GM18951 (cell line): Measurements from ENCODE around the gene IVL.

Source experiments
- POLR2A ChIP-seq: IDR thresholded peaks from 4 replicates; pipeline ENCODE4 v1.6.1; 2011; ENCODE audit warnings: mild to moderate bottlenecking; ENCODE audit not compliant: insufficient read length, insufficient read depth; ENCODE audit errors: extremely low read depth
- in situ Hi-C: fragments of 300-500 bp; cut with MboI; formaldehyde crosslinking; loops from one replicate; pipeline ENCODE4 v1.12.0; 2022; ENCODE audit warnings: low sequenced_read_pairs, mixed read lengths, inconsistent platforms; ENCODE audit not compliant: unreplicated experiment

IVL gene

DNA sequence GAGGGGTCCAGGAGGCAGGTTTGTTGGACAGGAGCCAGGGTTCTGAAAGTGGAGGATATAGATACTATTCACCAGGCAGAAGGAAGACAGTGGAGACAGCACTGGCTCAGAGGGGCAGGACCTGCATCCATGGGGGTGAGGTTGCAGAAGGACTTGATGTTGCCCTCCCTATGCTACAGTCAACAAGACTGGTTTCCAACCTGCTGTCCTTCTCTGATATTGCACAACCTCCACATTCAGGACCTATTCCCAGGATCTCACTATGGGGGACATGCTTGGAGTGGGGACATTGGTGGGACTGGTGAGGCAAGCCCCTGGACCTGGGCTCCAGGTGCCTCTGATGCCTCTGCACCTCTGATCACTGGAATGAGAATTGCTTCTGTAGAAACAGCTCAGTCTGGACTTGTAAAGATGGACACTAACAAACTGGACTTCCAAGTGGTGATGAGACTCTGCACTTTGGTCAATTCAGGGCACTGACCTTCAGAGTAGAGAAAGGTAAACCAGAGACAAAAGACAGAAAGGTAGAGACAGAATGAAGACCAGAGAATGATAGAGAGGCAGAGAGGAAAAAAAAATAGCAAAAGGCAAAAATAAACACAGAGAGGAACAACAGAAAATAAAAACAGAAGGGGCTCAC is 28.7 kb upstream of the IVL start:
- no peak for TF ChIP-seq POLR2A
- in situ Hi-C loops, result no loop called here

GRCh38 chr1:152880316-152880715 is 28.0 kb upstream of the IVL start:
- in situ Hi-C loops, result no loop called here
- no peak for TF ChIP-seq POLR2A

GRCh38 chr1:152880907-152881306 is 27.4 kb upstream of the IVL start:
- TF ChIP-seq POLR2A, result no peak
- in situ Hi-C loops, result no loop called here

DNA sequence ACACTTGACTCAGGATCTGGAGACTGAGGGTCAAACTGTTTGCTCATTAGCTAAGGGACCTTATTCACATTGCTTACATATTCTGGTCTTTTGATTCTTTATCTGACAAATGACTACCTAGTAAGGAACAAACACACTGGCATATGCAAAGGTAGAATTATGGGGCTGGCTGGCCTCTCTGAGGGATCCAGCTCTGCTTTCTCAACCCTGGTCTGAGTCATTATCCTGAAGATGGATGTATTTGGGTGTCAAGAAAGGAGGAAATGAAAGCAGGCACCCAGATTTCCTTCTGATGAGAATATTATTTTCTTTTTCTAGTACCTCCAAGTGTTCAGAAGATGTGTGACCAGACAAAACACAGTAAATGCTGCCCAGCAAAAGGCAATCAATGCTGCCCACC is 24.3 kb upstream of the IVL start:
- in situ Hi-C loops, result no loop called here
- no peak for TF ChIP-seq POLR2A

- TF ChIP-seq POLR2A, result no peak
- in situ Hi-C loops, result no loop called here
Observed at GRCh38 chr1:152884506-152884905, 23.8 kb upstream of the IVL start.

GRCh38 chr1:152884966-152885624 is 23.3 kb upstream of the IVL start:
- no peak for TF ChIP-seq POLR2A
- in situ Hi-C loops, result no loop called here

DNA sequence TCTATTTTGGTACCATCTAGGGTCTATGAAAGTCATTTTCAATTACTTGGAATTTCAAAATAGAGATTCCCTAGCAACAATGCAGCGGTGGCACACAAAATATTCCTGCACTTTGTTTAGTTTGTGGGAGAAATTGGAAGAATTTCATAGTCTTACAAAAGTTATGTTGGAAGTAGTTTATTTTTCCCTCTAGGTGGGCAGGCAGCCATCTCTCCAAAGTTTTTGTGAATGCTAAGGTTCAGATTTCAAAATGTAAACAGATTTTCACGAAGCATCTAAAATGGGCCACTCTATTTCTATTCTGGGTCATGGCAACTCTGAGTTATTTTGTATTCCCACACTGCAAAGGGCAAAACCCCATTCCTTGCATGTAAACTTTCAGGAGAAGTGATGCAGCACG is 22.3 kb upstream of the IVL start:
- no peak for TF ChIP-seq POLR2A
- in situ Hi-C loops, result no loop called here

DNA sequence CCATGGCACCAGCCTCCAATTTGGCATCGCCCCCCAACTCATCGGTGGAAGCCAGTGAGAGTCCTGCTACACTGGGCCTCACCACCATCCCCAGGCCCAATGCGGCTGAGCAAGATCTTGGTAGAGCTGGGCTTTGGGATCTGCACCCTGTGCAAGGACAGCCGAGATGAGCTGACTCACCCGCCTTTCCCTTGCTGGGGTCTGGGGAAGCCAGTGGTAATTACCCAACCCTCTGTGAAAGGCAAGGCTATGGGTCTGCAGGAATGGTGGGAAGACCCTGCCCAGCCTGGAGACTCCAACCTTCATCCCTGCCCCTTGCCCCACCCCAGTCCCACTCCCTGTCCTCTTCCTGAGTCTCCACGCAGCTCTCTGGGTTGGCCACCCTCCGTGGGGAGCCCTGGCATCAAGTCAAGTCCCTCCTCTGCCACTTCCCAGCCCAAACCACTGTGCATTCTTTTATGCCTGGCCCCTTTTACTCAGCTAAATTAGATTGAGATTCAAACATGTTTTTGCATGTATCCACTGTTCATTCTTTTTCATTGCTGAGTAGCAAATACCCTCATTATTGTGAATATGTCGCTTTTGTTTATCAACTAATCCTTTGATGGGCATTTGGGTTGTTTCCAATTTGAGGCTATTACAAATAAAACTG is 21.5 kb upstream of the IVL start:
- in situ Hi-C loops, result no loop called here
- no peak for TF ChIP-seq POLR2A

DNA sequence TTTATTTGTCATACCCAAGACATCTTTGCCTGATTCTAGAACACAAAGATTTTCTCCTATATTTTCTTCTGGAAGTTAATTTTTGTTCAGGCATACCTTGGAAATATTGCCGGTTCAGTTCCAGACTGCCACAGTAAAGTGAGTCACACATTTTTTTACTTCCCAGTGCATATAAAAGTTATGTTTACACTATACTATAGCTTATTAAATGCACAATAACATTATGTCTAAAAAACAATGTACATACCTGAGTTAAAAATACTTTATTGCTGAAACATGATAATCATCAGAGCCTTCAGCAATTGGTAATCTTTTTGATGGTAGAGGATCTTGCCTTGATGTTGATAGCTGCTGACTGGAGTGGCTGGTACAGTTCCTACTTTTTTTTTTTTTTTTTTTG is 20.2 kb upstream of the IVL start:
- no peak for TF ChIP-seq POLR2A
- in situ Hi-C loops, result no loop called here

DNA sequence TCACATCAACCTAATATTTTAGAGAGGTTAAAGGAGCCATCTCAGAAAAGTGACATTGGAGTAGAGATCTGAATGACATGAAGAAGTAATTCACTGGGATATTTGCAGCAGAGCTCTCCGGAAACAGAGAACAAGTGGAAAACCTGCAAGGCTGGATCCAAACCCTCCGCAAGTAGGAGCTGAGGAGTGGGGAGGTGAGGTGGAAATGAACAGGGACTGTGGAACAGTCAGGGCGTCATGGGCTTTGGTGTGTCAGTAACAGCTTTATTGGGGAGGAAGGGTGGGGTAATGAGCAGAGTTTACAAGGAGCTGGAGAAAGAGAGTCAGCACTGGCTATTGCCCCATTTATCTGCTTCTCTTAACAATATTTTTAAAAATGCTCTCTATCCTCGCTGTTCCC is 9.3 kb upstream of the IVL start:
- TF ChIP-seq POLR2A, result no peak
- in situ Hi-C loops, result no loop called here

DNA sequence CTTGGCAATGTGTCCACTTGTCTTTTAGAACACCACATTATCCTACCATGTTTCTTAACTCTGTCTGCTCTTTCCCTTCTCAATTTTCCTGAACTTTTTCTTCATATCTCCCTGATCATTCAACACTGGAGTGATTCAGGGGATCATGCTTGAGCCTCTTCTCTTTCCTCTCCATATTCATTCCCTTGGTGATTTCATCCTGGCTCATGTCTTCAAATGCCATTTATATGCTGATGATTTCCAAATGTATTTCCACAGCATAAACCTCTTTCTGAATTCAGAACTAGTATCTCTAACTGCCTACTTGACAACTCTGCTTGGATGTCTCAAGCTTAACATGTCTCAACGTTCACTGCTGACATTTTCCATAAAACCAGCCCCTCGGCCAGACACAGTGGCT is 8.5 kb upstream of the IVL start:
- in situ Hi-C loops, result no loop called here
- no peak for TF ChIP-seq POLR2A

GRCh38 chr1:152901631-152902030 is 6.7 kb upstream of the IVL start:
- in situ Hi-C loops, result no loop called here

DNA sequence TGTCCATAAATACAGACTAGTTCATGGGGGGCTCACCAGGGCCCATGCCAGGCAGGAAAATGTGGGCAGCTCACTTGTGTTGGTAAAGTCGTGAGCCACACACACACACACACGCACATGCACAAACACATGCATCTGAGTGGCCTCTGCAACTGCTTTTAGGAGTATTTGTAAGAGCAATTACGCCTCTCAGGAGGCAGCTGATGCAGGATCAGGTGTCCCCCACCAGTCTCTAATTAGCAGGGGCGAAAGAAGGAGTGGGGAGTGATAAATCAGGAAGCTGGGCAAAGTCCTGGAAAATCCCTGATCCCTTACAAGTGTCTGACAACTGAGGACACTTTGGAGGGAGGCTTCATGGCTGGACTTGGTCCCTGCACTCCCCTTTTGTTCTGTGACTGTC is 5.7 kb upstream of the IVL start:
- TF ChIP-seq POLR2A, result no peak
- in situ Hi-C loops, result no loop called here

More at GRCh38 chr1:152901631-152902030, 6.7 kb upstream of the IVL start:
- no peak for TF ChIP-seq POLR2A
